ENCODE results near the gene SCARB1.

Gene SCARB1

DNA sequence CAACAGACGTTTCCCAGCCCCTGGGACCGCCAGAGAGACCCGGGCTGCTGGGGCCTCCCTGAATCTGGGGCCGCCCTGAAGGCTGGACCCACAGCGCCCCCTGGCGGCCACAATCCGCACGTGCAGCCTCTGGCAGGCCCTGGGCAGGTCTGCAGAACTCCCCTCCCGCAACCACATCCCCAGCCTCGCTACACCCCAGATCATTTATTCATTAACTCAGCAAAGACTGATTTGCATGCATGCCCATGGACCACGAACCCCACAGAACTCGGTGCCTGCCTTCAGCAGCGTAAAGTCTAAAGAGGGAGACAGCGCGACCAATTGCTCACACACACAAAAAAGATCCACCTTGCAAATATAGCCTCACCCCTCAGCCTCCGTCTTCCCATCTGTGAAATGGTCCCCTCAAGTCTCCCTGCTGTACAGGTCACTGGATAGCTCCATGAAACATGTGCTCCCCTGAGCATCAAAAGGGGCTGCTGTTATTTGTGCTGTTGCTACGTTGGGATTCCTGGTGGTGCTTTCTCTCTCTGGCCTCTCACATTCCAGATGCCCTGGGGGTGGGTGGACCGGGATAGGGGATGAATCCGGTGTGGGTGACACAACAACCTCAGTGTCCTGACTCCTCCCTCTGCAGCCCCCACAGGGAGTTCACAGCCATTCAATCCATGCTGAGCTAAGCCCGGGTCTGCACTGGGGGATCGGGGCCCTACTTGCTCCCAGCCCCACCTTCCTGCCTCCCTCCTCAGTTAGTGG, 96.4 kb downstream of the SCARB1 start:
- ATAC-seq = peak; percentile 91
- no peak for TF ChIP-seq BACH2 (CRISPR knock-in tag; IDR thresholded peaks at IDR 0.05; ENCODE audit: borderline replicate concordance)
- TF ChIP-seq TCF4 (CRISPR knock-in tag; IDR thresholded peaks at IDR 0.05; ENCODE audit: borderline replicate concordance) = 0 out of 2 replicates have a peak, but pooled peaks have one; percentile 24

- TF ChIP-seq, protein P1, sequence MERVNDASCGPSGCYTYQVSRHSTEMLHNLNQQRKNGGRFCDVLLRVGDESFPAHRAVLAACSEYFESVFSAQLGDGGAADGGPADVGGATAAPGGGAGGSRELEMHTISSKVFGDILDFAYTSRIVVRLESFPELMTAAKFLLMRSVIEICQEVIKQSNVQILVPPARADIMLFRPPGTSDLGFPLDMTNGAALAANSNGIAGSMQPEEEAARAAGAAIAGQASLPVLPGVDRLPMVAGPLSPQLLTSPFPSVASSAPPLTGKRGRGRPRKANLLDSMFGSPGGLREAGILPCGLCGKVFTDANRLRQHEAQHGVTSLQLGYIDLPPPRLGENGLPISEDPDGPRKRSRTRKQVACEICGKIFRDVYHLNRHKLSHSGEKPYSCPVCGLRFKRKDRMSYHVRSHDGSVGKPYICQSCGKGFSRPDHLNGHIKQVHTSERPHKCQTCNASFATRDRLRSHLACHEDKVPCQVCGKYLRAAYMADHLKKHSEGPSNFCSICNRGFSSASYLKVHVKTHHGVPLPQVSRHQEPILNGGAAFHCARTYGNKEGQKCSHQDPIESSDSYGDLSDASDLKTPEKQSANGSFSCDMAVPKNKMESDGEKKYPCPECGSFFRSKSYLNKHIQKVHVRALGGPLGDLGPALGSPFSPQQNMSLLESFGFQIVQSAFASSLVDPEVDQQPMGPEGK (CRISPR knock-in tag; IDR thresholded peaks at IDR 0.05; ENCODE audit: borderline replicate concordance) = no peak
- TF ChIP-seq ZC3H10 (CRISPR knock-in tag; IDR thresholded peaks at IDR 0.05) (no peak), ZNF8 (CRISPR knock-in tag; IDR thresholded peaks at IDR 0.05) (no peak), TOX (CRISPR knock-in tag; IDR thresholded peaks at IDR 0.05; ENCODE audit: borderline replicate concordance) (no peak), ESRRG (CRISPR knock-in tag; IDR thresholded peaks at IDR 0.05) (no peak), OSR1 (CRISPR knock-in tag; IDR thresholded peaks at IDR 0.05) (no peak), CSDC2 (CRISPR knock-in tag; IDR thresholded peaks at IDR 0.05) (no peak), TCF4 (CRISPR knock-in tag; IDR thresholded peaks at IDR 0.05; ENCODE audit: borderline replicate concordance) (no peak)
- TF ChIP-seq, protein P2, sequence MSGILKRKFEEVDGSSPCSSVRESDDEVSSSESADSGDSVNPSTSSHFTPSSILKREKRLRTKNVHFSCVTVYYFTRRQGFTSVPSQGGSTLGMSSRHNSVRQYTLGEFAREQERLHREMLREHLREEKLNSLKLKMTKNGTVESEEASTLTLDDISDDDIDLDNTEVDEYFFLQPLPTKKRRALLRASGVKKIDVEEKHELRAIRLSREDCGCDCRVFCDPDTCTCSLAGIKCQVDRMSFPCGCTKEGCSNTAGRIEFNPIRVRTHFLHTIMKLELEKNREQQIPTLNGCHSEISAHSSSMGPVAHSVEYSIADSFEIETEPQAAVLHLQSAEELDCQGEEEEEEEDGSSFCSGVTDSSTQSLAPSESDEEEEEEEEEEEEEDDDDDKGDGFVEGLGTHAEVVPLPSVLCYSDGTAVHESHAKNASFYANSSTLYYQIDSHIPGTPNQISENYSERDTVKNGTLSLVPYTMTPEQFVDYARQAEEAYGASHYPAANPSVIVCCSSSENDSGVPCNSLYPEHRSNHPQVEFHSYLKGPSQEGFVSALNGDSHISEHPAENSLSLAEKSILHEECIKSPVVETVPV (CRISPR knock-in tag; IDR thresholded peaks at IDR 0.05) = no peak
- no peak; the same call in 2 of the 3 replicates for ATAC-seq
Measured at GRCh38 chr12:124766727-124767065, 97.0 kb downstream of the SCARB1 start.

DNA sequence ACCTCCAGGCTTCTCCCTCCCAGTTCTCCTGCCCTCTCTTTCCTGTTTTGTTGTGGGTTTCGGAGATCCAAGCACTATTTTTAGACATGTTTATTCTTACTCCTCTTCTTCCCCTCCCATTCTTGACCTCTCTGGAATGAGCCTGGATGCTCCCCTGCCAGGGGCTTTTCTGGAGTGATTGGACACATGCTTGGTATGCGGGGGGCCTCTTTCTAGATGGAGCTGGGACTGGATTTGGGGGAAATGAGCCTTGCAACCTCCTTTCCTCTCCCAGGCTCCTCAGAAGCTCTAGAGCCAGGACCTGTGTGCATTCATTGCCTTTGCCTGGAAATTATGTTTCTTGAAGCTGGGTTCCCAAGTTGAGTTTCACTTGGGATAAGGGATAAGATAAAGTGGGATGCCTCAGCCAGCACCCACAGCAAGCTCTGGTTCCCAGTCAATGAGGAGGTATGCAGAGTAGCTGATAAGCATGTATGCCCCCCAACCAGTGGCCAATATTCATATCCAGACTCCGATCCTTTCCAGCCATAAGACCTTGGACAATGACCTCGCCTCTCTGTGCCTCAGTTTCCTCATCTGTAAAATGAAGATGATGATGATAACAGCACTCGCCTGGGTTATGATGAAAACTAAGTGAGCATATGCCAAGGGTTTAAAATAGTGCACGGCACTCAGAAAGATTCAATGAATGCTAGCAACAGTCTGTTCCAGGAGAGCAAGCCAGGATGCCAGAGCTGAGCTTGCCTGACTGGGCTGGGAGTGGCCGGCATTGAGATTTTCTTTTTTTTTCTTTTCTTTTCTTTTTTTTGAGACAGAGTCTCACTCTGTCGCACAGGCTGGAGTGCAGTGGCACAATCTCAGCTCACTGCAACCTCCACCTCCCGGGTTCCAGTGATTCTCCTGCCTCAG, 97.8 kb downstream of the SCARB1 start:
- no peak for TF ChIP-seq ISL1 (CRISPR knock-in tag; IDR thresholded peaks at IDR 0.05)
- TF ChIP-seq PPARA (CRISPR knock-in tag; IDR thresholded peaks at IDR 0.05; ENCODE audit: borderline replicate concordance) = no peak
- no peak for TF ChIP-seq TCF4 (CRISPR knock-in tag; IDR thresholded peaks at IDR 0.05; ENCODE audit: borderline replicate concordance)
- no peak for TF ChIP-seq ZNF565 (CRISPR knock-in tag; conservative IDR thresholded peaks at IDR 0.05; ENCODE audit: low read depth)
- no peak for TF ChIP-seq CREB5 (CRISPR knock-in tag; IDR thresholded peaks at IDR 0.05; ENCODE audit: low read depth)
- no peak for TF ChIP-seq BACH2 (CRISPR knock-in tag; IDR thresholded peaks at IDR 0.05; ENCODE audit: borderline replicate concordance)
- TF ChIP-seq POU6F1 (CRISPR knock-in tag; IDR thresholded peaks at IDR 0.05; ENCODE audit: borderline replicate concordance, low read depth) = no peak
- TF ChIP-seq ZFP30 (CRISPR knock-in tag; IDR thresholded peaks at IDR 0.05) = no peak
- ATAC-seq = no peak

DNA sequence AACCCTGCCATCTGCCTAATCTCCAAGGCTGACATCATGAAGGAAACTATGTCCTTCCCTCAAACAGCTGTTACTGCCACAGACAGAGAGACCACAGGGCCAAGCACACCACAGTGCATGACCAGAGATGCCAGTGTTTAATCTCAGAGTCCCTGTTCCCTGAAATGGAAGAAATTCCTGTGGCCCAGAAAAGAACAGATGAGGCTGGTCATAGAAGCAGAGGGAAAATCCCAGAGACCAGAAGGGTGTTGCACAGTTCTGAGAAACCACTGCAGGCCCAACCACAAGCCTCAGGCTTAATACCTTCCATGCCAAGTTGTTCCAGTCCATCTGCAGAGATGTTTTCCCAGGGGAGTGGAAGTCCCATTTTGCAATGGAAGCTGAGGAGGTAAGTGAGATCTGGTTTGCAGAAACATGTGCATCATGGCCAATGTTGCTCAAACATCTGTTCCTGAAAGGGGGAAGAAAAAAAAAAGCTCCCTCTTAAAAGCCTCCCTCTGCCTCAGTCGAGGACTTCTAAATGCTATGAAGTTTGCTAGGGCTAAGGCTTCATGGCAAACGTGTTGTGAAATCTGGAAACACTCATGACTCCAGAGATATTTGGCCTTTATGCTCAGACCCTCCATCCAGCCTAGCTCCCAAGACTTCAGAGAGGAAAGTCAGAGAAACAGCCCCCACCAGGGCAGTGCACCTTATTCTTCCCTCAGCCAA, 98.6 kb downstream of the SCARB1 start:
- ATAC-seq = no peak
- no peak for TF ChIP-seq ARNTL (CRISPR knock-in tag; IDR thresholded peaks at IDR 0.05; ENCODE audit: borderline replicate concordance, low read depth)
- TF ChIP-seq CSDC2 (CRISPR knock-in tag; IDR thresholded peaks at IDR 0.05) = no peak
- no peak for TF ChIP-seq POU6F1 (CRISPR knock-in tag; IDR thresholded peaks at IDR 0.05; ENCODE audit: borderline replicate concordance, low read depth)
- no peak for TF ChIP-seq SNAI2 (CRISPR knock-in tag; IDR thresholded peaks at IDR 0.05)
- TF ChIP-seq, protein P1 (CRISPR knock-in tag; IDR thresholded peaks at IDR 0.05; ENCODE audit: borderline replicate concordance) = no peak
- TF ChIP-seq BACH2 (CRISPR knock-in tag; IDR thresholded peaks at IDR 0.05; ENCODE audit: borderline replicate concordance) = no peak
- no peak for TF ChIP-seq ZNF565 (CRISPR knock-in tag; conservative IDR thresholded peaks at IDR 0.05; ENCODE audit: low read depth)
- TF ChIP-seq ZFP30 (CRISPR knock-in tag; IDR thresholded peaks at IDR 0.05) = no peak
- no peak for TF ChIP-seq ZFP3 (CRISPR knock-in tag; IDR thresholded peaks at IDR 0.05)
- no peak for TF ChIP-seq CREB5 (CRISPR knock-in tag; IDR thresholded peaks at IDR 0.05; ENCODE audit: low read depth)
- no peak for TF ChIP-seq GLIS3 (CRISPR knock-in tag; IDR thresholded peaks at IDR 0.05)
